A673 (cell line): ENCODE measurements around the gene AFAP1.

Experiments
- CTCF ChIP-seq: fragments of 300-800, 200-600 bp; sonication (generic); conservative IDR thresholded peaks from 2 replicates; pipeline ENCODE4 v1.5.1; 2017; ENCODE audit warnings: low read depth, mild to moderate bottlenecking, antibody characterized with exemption, low read length, moderate library complexity, mixed read lengths
- EZH2 ChIP-seq: fragments of 200-600 bp; sonication (generic); IDR thresholded peaks from 2 replicates; pipeline ENCODE4 v1.6.1; 2017; ENCODE audit warnings: borderline replicate concordance, low read depth, mild to moderate bottlenecking, mixed read lengths, antibody characterized with exemption, low read length; ENCODE audit not compliant: poor library complexity, severe bottlenecking

DNA sequence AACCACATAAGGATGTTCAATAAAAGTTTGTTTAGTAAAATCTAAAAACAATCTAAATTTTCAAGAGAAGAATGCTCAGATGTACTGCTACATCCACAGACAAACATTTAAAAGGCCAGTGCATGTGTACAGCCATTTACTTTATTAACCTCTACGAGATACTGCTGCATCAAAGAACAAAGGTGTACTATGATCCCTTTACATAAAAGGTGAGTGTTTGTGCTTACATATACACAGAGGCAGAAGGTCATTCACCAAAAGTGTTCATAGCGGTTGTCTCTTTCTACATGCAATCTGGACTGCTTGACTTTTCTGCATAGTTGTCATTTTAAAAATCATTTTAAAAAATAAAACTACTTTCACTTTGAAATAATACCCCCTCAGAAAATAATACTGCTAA is 81.7 kb downstream of the AFAP1 start:
- TF ChIP-seq CTCF (no peak), EZH2 (no peak)
